H9 (cell line): ENCODE data around the gene CRABP1. TPM values are rescaled to one million over a fixed set of nuclear protein-coding genes. Genes with fewer than 3 reads are reported as not detected.

Experiments
- DNase-seq: peaks from one replicate; pipeline ENCODE4 v3.0.0-alpha.2; 2017
- H2AFZ ChIP-seq: one replicate; pipeline ENCODE4 v1.6.1; 2013; ENCODE audit warnings: mild to moderate bottlenecking, low read length, control low read depth, moderate library complexity
- H2AK5ac ChIP-seq: 2 replicates; pipeline ENCODE4 v1.6.1; 2013; ENCODE audit warnings: low read length, control low read depth, mixed read lengths; ENCODE audit not compliant: insufficient read length
- H2BK120ac ChIP-seq: one replicate; pipeline ENCODE4 v1.6.1; 2013; ENCODE audit warnings: low read depth, mild to moderate bottlenecking, low read length, control low read depth, inconsistent platforms; ENCODE audit not compliant: poor library complexity, severe bottlenecking
- H2BK12ac ChIP-seq: 2 replicates; pipeline ENCODE4 v1.6.1; 2013; ENCODE audit warnings: low read length, control low read depth, mixed read lengths, low read depth; ENCODE audit not compliant: insufficient read length
- H2BK15ac ChIP-seq: 2 replicates; pipeline ENCODE4 v1.6.1; 2013; ENCODE audit warnings: low read depth, low read length, control low read depth
- H2BK20ac ChIP-seq: one replicate; pipeline ENCODE4 v1.6.1; 2013; ENCODE audit warnings: low read depth, mild to moderate bottlenecking, low read length, control low read depth, inconsistent platforms; ENCODE audit not compliant: poor library complexity, severe bottlenecking
- H2BK5ac ChIP-seq: 2 replicates; pipeline ENCODE4 v1.6.1; 2013; ENCODE audit warnings: low read length, control low read depth, mixed read lengths; ENCODE audit not compliant: insufficient read length
- H3K14ac ChIP-seq: 2 replicates; pipeline ENCODE4 v1.6.1; 2013; ENCODE audit warnings: low read length, control low read depth; ENCODE audit not compliant: insufficient read depth
- H3K18ac ChIP-seq: 2 replicates; pipeline ENCODE4 v1.6.1; 2013; ENCODE audit warnings: low read depth, mild to moderate bottlenecking, mixed read lengths, low read length, control low read depth; ENCODE audit not compliant: insufficient read length
- H3K23ac ChIP-seq: 2 replicates; pipeline ENCODE4 v1.6.1; 2013; ENCODE audit warnings: low read length, control low read depth, mixed read lengths, low read depth; ENCODE audit not compliant: insufficient read length
- H3K23me2 ChIP-seq: 2 replicates; pipeline ENCODE4 v1.6.1; 2013; ENCODE audit warnings: low read depth, mild to moderate bottlenecking, mixed read lengths, low read length, control low read depth; ENCODE audit not compliant: insufficient read length, poor library complexity, severe bottlenecking
- H3K27ac ChIP-seq: 2 replicates; pipeline ENCODE4 v1.5.1; 2013; ENCODE audit warnings: low read length, control low read depth, mixed read lengths, low read depth; ENCODE audit not compliant: insufficient read length
- H3K27me3 ChIP-seq: 2 replicates; pipeline ENCODE4 v1.6.1; 2013; ENCODE audit warnings: low read length, control low read depth, inconsistent platforms; ENCODE audit not compliant: insufficient read depth
- H3K4ac ChIP-seq: 2 replicates; pipeline ENCODE4 v1.6.1; 2013; ENCODE audit warnings: low read depth, mild to moderate bottlenecking, control low read depth, inconsistent platforms, low read length, moderate library complexity
- H3K4me1 ChIP-seq: 2 replicates; pipeline ENCODE4 v1.6.1; 2013; ENCODE audit warnings: low read length, control low read depth, inconsistent platforms; ENCODE audit not compliant: insufficient read depth
- H3K4me2 ChIP-seq: 2 replicates; pipeline ENCODE4 v1.6.1; 2013; ENCODE audit warnings: low read length, control low read depth, mixed read lengths; ENCODE audit not compliant: insufficient read length, insufficient read depth
- H3K56ac ChIP-seq: 2 replicates; pipeline ENCODE4 v1.6.1; 2013; ENCODE audit warnings: low read depth, mild to moderate bottlenecking, mixed read lengths, low read length, control low read depth; ENCODE audit not compliant: insufficient read length
- H3K79me1 ChIP-seq: 2 replicates; pipeline ENCODE4 v1.6.1; 2013; ENCODE audit warnings: low read depth, mild to moderate bottlenecking, moderate library complexity, low read length, control low read depth, inconsistent platforms; ENCODE audit not compliant: insufficient read depth, poor library complexity, severe bottlenecking
- H3K79me2 ChIP-seq: 2 replicates; pipeline ENCODE4 v1.6.1; 2013; ENCODE audit warnings: low read length, control low read depth, inconsistent platforms; ENCODE audit not compliant: insufficient read depth
- H3K9ac ChIP-seq: 2 replicates; pipeline ENCODE4 v1.6.1; 2013; ENCODE audit warnings: low read length, control low read depth, mixed read lengths; ENCODE audit not compliant: insufficient read length; ENCODE audit errors: extremely low read depth
- H3K9me3 ChIP-seq: one replicate; pipeline ENCODE4 v1.6.1; 2013; ENCODE audit warnings: low read depth, low read length, inconsistent platforms; ENCODE audit not compliant: control insufficient read depth
- H3T11ph ChIP-seq: one replicate; pipeline ENCODE4 v1.6.1; 2013; ENCODE audit warnings: mild to moderate bottlenecking, low read length, control low read depth, inconsistent platforms
- H4K20me1 ChIP-seq: one replicate; pipeline ENCODE4 v1.6.1; 2013; ENCODE audit not compliant: control insufficient read depth, insufficient read length, insufficient read depth
- H4K5ac ChIP-seq: 2 replicates; pipeline ENCODE4 v1.6.1; 2013; ENCODE audit warnings: low read depth, mild to moderate bottlenecking, mixed read lengths, low read length, control low read depth; ENCODE audit not compliant: insufficient read length
- H4K8ac ChIP-seq: replicated peaks from 2 replicates; pipeline ENCODE4 v1.6.1; 2013; ENCODE audit warnings: low read length, control low read depth, mixed read lengths, low read depth; ENCODE audit not compliant: insufficient read length
- H4K91ac ChIP-seq: 2 replicates; pipeline ENCODE4 v1.6.1; 2013; ENCODE audit warnings: low read depth, mild to moderate bottlenecking, moderate library complexity, mixed read lengths, low read length, control low read depth; ENCODE audit not compliant: insufficient read length
- H3K27ac Mint-ChIP-seq, 3 experiments: 2 replicates in 2 of 3; 3 replicates in 1 of 3; pipeline ENCODE4 v1.8.0; 2020 to 2021; ENCODE audit warnings: mixed read lengths in 3 of 3, mild to moderate bottlenecking in 1 of 3, moderate library complexity in 1 of 3
- H3K27me3 Mint-ChIP-seq: 2 replicates; pipeline ENCODE4 v1.8.0; 2021; ENCODE audit warnings: low read depth, mild to moderate bottlenecking, moderate library complexity, mixed read lengths
- H3K36me3 Mint-ChIP-seq, 3 experiments: 2 replicates in 2 of 3; 3 replicates in 1 of 3; pipeline ENCODE4 v1.8.0; 2020 to 2021; ENCODE audit warnings: low read depth in 3 of 3, mixed read lengths in 3 of 3; ENCODE audit not compliant: insufficient read depth in 1 of 3
- H3K4me1 Mint-ChIP-seq, 2 experiments: 2 replicates each; pipeline ENCODE4 v1.8.0; 2020; ENCODE audit warnings: mixed read lengths in 2 of 2
- H3K4me3 Mint-ChIP-seq, 2 experiments: 2 replicates in 1 of 2; 3 replicates in 1 of 2; pipeline ENCODE4 v1.8.0; 2020 to 2021; ENCODE audit warnings: mild to moderate bottlenecking in 2 of 2, mixed read lengths in 2 of 2, moderate library complexity in 1 of 2
- H3K9me3 Mint-ChIP-seq, 2 experiments: 2 replicates in 1 of 2; 3 replicates in 1 of 2; pipeline ENCODE4 v1.8.0; 2020; ENCODE audit warnings: mild to moderate bottlenecking in 2 of 2, mixed read lengths in 2 of 2, moderate library complexity in 1 of 2
- WGBS: extraction: QIAGEN DNeasy Blood & Tissue Kit; methylation state at CpG from one replicate; pipeline ENCODE4 v1.1.7; 2013; ENCODE audit warnings: missing lambda C conversion rate, low lambda C conversion rate, mixed read lengths; ENCODE audit not compliant: insufficient read length; ENCODE audit errors: extremely low coverage; 5-methylcytosine and 5-hydroxymethylcytosine counted together
- total RNA-seq: library from RNA; stranded (reverse); gene quantifications from 2 replicates; pipeline ENCODE4 v1.2.1, GENCODE V29; 2021
- TF ChIP-seq, protein P1 (sequence below): fragments of 200-600 bp; sonication (generic); conservative IDR thresholded peaks from 3 replicates; pipeline ENCODE4 v1.8.0; 2021; ENCODE audit warnings: antibody characterized with exemption, mild to moderate bottlenecking

Gene CRABP1
- total RNA-seq, 1 experiment from 2014 or later, result 93.1 TPM

DNA sequence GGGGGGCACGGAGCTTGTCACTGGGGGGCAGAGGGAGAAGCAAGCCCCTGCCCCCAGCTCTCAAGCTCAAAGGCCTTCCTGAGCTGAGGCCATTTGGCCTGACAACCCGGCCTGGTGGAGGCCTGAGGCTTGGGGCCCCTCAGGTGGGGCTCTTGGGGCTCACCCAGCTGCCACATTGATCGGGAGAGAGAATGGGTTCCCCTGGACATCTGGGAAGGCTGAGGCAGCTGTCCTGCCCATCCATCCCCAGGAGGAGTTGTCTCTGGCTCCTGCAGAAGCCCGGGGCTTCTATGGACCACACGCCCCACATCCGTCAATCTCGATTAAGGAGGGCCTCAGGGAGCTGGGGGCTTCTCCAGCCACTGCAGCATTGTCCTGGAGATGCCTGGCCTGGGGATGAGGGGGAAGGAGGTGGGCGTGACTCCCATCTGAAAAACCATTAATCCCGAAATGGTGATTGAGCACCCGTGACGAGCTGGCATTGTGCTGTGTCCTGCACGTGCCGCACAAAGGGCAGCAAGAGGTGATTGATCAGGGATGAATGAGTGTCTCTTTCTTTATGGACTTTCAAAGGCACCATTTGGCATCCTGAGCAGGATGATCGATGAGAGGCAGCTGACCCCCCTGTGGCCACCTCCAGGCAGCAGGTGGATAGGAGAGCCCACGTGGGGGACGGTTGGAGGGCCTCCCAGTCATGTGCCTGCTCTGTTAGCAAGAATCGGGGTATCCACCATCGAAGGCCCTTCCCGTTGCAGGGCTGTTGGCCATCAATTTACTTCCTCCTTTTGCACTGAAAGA, 17.2 kb upstream of the CRABP1 start:
- H3K4me1 ChIP-seq, result peaks cover 7% of the 10 kb centered on the region; the same call in 1 of the 2 replicates
- no peak overlapping the region for H3K9ac ChIP-seq
- H4K91ac ChIP-seq, result no peak overlapping the region
- no peak overlapping the region for H4K5ac ChIP-seq
- no peak overlapping the region for H2BK15ac ChIP-seq
- no peak overlapping the region for H2BK20ac ChIP-seq
- no peak overlapping the region for H3K4ac ChIP-seq
- no peak overlapping the region for H3K23ac ChIP-seq
- H3K23me2 ChIP-seq, result no peaks in the 10 kb centered on the region
- peaks cover 23 to 41% of the 10 kb centered on the region in 2 experiments for H3K4me1 Mint-ChIP-seq
- no peak overlapping the region for H2AFZ ChIP-seq
- no peaks in the 10 kb centered on the region for H3K36me3 Mint-ChIP-seq
- no peak overlapping the region for H3K18ac ChIP-seq
- no peaks in the 10 kb centered on the region for H3K79me2 ChIP-seq
- H2BK12ac ChIP-seq, result no peak overlapping the region
- no peaks in the 10 kb centered on the region for H3K79me1 ChIP-seq
- no peaks in the 10 kb centered on the region for H3K9me3 ChIP-seq
- no peak overlapping the region for H2AK5ac ChIP-seq
- H3K27me3 ChIP-seq, result no peaks in the 10 kb centered on the region
- TF ChIP-seq, protein P1, sequence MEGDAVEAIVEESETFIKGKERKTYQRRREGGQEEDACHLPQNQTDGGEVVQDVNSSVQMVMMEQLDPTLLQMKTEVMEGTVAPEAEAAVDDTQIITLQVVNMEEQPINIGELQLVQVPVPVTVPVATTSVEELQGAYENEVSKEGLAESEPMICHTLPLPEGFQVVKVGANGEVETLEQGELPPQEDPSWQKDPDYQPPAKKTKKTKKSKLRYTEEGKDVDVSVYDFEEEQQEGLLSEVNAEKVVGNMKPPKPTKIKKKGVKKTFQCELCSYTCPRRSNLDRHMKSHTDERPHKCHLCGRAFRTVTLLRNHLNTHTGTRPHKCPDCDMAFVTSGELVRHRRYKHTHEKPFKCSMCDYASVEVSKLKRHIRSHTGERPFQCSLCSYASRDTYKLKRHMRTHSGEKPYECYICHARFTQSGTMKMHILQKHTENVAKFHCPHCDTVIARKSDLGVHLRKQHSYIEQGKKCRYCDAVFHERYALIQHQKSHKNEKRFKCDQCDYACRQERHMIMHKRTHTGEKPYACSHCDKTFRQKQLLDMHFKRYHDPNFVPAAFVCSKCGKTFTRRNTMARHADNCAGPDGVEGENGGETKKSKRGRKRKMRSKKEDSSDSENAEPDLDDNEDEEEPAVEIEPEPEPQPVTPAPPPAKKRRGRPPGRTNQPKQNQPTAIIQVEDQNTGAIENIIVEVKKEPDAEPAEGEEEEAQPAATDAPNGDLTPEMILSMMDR, result no peak
- WGBS, result no CpG with 5 or more reads among the region's 19 CpGs
- no peak overlapping the region for H3K56ac ChIP-seq
- no peak overlapping the region for H3K14ac ChIP-seq
- H3K27ac ChIP-seq, result no peak overlapping the region
- no peak overlapping the region for H4K8ac ChIP-seq
- H3K4me2 ChIP-seq, result no peak overlapping the region
- no peak for DNase-seq
- H3K27ac Mint-ChIP-seq, result peak overlapping the region in 2 of 3 experiments; percentile 73 to 95; a peak in 4 of 7 replicates
- H2BK5ac ChIP-seq, result no peak overlapping the region
- no peaks in the 10 kb centered on the region for H4K20me1 ChIP-seq
- no peak overlapping the region for H3T11ph ChIP-seq
- H2BK120ac ChIP-seq, result no peak overlapping the region
- no peaks in the 10 kb centered on the region for H3K9me3 Mint-ChIP-seq
- H3K4me3 Mint-ChIP-seq, result no peak overlapping the region; a peak in 1 of 5 replicates
- H3K27me3 Mint-ChIP-seq, result peaks cover 2% of the 10 kb centered on the region
